Measurements from ENCODE around the gene USP25. TPM values are rescaled to one million over a fixed set of nuclear protein-coding genes. Genes with fewer than 3 reads are reported as not detected.

USP25 gene
- total and polyA plus RNA-seq, 2 experiments from 2014 or later, result 18.7 to 59.5 TPM

DNA sequence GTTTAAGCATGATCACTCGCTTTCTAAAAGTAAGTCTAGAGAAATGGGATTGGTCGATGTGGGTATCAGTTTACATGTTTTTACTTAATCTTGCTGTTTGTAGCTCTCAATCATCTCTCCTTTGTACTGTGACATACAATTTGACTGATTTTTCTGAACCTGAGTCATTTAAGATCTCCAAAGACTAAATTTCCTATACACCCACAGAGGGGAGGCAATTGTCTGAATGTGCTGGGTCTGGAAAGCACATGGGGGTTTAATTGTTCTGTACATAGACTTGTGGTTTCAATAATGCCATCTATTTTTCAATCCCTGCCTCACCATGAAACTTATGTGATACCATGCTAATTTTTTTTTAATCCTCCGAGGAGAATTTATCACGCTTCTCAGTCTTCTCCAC is 65.8 kb downstream of the USP25 start:
- no peaks in the 10 kb centered on the region for H3K9me3 ChIP-seq (ENCODE audit: low read depth)
- H3K9me2 ChIP-seq (replicated peaks; ENCODE audit: insufficient read depth), result no peaks in the 10 kb centered on the region
- no peak for TF ChIP-seq EZH2phosphoT487 (IDR thresholded peaks at IDR 0.05; ENCODE audit: low read depth, severe bottlenecking, unreplicated experiment)
- no peak for TF ChIP-seq CTCF (IDR thresholded peaks at IDR 0.05; ENCODE audit: poor library complexity)
- TF ChIP-seq EZH2 (IDR thresholded peaks at IDR 0.05; ENCODE audit: borderline replicate concordance), result no peak
- H2AFZ ChIP-seq, result no peak overlapping the region
- H4K20me1 ChIP-seq (ENCODE audit: insufficient read depth, poor library complexity, severe bottlenecking), result peaks cover 3% of the 10 kb centered on the region
- peaks cover 35% of the 10 kb centered on the region for H3K79me2 ChIP-seq
- 95% methylated on average over 4 of the region's 4 CpGs for WGBS (ENCODE audit: low lambda C conversion rate, missing lambda C conversion rate)
- no peak overlapping the region for H3K27ac ChIP-seq
- no peak for DNase-seq (ENCODE audit: low spot score)
- no peaks in the 10 kb centered on the region for H3K36me3 ChIP-seq (replicated peaks; ENCODE audit: insufficient read depth, low read depth)
- no peaks in the 10 kb centered on the region for H3K27me3 ChIP-seq
- H3K4me2 ChIP-seq, result no peak overlapping the region
- no peak overlapping the region for H3K4me3 ChIP-seq
- H3K4me1 ChIP-seq (ENCODE audit: insufficient read depth), result peaks cover 5% of the 10 kb centered on the region

DNA sequence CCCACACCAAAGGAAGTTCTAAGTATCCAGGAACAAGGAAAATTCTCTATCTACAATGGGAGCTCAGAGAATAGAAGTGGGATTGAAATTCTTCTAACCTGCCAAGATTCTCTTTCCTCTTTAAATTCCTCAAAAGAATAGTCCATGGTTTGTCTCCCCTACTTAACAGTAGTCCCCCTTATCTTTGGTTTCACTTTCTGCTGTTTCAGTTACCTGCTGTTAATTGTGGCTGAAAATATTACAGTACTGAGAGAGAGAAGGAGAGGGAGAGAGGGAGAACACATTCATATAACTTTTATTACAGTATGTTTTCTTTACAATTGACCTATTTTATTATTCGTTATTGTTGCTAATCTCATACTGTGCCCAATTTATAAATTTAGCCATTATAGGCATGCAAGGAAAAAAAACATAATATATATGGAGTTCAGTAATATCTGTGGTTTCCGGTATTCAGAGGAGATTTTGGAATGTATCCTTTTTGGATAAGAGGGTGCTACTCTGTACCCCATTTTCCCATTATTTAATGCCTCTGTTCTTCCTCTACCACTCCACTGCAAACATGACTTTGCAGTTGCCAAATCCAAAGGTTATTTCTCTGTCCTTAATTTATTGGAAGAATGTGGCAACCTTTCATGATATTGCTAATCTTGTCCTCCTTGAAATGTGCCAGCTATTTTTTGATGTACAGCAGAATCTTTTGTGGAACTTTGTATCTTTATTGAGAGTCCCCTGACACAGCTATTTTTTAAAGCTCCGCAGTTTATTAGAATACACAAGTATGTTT is 68.0 kb downstream of the USP25 start:
- WGBS (ENCODE audit: low lambda C conversion rate, missing lambda C conversion rate), result 95% methylated on average over 3 of the region's 3 CpGs
- TF ChIP-seq EZH2 (IDR thresholded peaks at IDR 0.05; ENCODE audit: borderline replicate concordance) (no peak), EZH2phosphoT487 (IDR thresholded peaks at IDR 0.05; ENCODE audit: low read depth, severe bottlenecking, unreplicated experiment) (no peak), CTCF (IDR thresholded peaks at IDR 0.05; ENCODE audit: poor library complexity) (no peak)
- no peaks in the 10 kb centered on the region for H3K36me3 ChIP-seq (replicated peaks; ENCODE audit: insufficient read depth, low read depth)
- H2AFZ ChIP-seq, result no peak overlapping the region
- peaks cover 5% of the 10 kb centered on the region for H3K4me1 ChIP-seq (ENCODE audit: insufficient read depth)
- H3K4me3 ChIP-seq, result no peak overlapping the region
- H3K9me2 ChIP-seq (replicated peaks; ENCODE audit: insufficient read depth), result no peaks in the 10 kb centered on the region
- peaks cover 29% of the 10 kb centered on the region for H3K79me2 ChIP-seq
- DNase-seq (ENCODE audit: low spot score), result no peak
- H3K9me3 ChIP-seq (ENCODE audit: low read depth), result no peaks in the 10 kb centered on the region
- H3K27ac ChIP-seq, result no peak overlapping the region
- H4K20me1 ChIP-seq (ENCODE audit: insufficient read depth, poor library complexity, severe bottlenecking), result peaks cover 3% of the 10 kb centered on the region
- H3K4me2 ChIP-seq, result no peak overlapping the region
- no peaks in the 10 kb centered on the region for H3K27me3 ChIP-seq

DNA sequence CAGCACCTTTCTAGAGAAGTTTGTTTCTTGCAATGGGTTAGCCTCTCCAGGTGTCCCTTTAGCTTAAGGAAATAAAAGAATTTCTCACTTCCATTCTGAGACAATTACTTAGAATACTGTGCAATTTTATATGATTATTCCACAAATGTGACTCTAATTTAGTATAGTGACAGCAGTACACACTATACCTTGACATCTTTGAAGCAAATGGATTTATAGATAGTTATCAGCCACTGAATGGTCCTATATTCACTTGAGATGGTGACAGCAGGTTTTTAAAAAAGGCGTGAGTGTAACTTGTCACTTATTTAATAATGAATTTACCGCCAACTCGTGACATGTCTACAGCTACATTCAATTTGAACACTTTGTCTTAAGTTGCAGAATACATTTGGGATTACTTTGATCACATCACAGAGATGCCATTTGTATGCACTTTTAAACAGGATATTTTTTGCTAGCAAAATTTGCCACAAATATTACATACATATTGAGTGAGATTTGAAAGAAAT is 71.6 kb downstream of the USP25 start:
- Histone ChIP-seq H3K9me3 (ENCODE audit: low read depth) (no peaks in the 10 kb centered on the region), H3K27ac (no peak overlapping the region), H4K20me1 (ENCODE audit: insufficient read depth, poor library complexity, severe bottlenecking) (peaks cover 3% of the 10 kb centered on the region), H3K9me2 (replicated peaks; ENCODE audit: insufficient read depth) (no peaks in the 10 kb centered on the region), H3K4me1 (ENCODE audit: insufficient read depth) (peaks cover 5% of the 10 kb centered on the region), H3K79me2 (peaks cover 22% of the 10 kb centered on the region), H3K4me3 (no peak overlapping the region), H3K27me3 (no peaks in the 10 kb centered on the region), H2AFZ (no peak overlapping the region), H3K4me2 (no peak overlapping the region), H3K36me3 (replicated peaks; ENCODE audit: insufficient read depth, low read depth) (no peaks in the 10 kb centered on the region)
- 96% methylated on average over 3 of the region's 3 CpGs for WGBS (ENCODE audit: low lambda C conversion rate, missing lambda C conversion rate)
- TF ChIP-seq EZH2phosphoT487 (IDR thresholded peaks at IDR 0.05; ENCODE audit: low read depth, severe bottlenecking, unreplicated experiment) (no peak), CTCF (IDR thresholded peaks at IDR 0.05; ENCODE audit: poor library complexity) (no peak), EZH2 (IDR thresholded peaks at IDR 0.05; ENCODE audit: borderline replicate concordance) (no peak)
- no peak for DNase-seq (ENCODE audit: low spot score)

All from hepatocyte (in vitro differentiated cells).